Keratinocyte (primary cell): ENCODE measurements around the gene SHLD2. TPM values are rescaled to one million over a fixed set of nuclear protein-coding genes. Genes with fewer than 3 reads are reported as not detected.
A peak's percentile ranks its signal among the peaks of the same experiment; 100 is the strongest.
"Not testable (repeated sequence)": the region's sequence is repeated elsewhere in the genome, so short reads cannot be mapped to it uniquely, and the experiment has no call there.

ENCODE experiments used
- DNase-seq: peaks from one replicate; pipeline ENCODE4 v3.0.0-alpha.2; 2011; ENCODE audit warnings: low read depth, missing footprints, low spot score
- FAIRE-seq: peaks from 2 replicates; lab custom pipeline; 2011; peaks lifted over from hg19 to GRCh38; lab: Jason Lieb, UNC
- H2AFZ ChIP-seq: 2 replicates; pipeline ENCODE4 v1.6.0; 2012; ENCODE audit warnings: low read length, control low read depth, inconsistent platforms; ENCODE audit not compliant: control insufficient read depth
- H3K27ac ChIP-seq: 2 replicates; pipeline ENCODE4 v1.5.1; 2011; ENCODE audit warnings: low read length; ENCODE audit not compliant: control insufficient read depth, insufficient read depth
- H3K27me3 ChIP-seq: 3 replicates; pipeline ENCODE4 v1.6.0; 2011; ENCODE audit warnings: low read length; ENCODE audit not compliant: control insufficient read depth, insufficient read depth; ENCODE audit errors: extremely low read depth
- H3K36me3 ChIP-seq, 2 experiments: 2 replicates in 1 of 2; 3 replicates in 1 of 2; pipeline ENCODE4 v1.5.1; 2011; ENCODE audit warnings: low read length in 2 of 2, mild to moderate bottlenecking in 1 of 2; ENCODE audit not compliant: control insufficient read depth in 2 of 2, insufficient read depth in 2 of 2; ENCODE audit errors: extremely low read depth in 1 of 2
- H3K4me1 ChIP-seq: 3 replicates; pipeline ENCODE4 v1.5.1; 2011; ENCODE audit warnings: low read length; ENCODE audit not compliant: control insufficient read depth, insufficient read depth; ENCODE audit errors: extremely low read depth
- H3K4me2 ChIP-seq: 3 replicates; pipeline ENCODE4 v1.6.0; 2011; ENCODE audit warnings: low read depth, low read length; ENCODE audit not compliant: control insufficient read depth, insufficient read depth; ENCODE audit errors: extremely low read depth
- H3K4me3 ChIP-seq, 3 experiments: fragments of 200-600 bp in 1 of 3; sonication (generic) in 1 of 3; 2 replicates in 2 of 3; 3 replicates in 1 of 3; pipeline ENCODE4 v1.5.1; 2011 to 2016; ENCODE audit warnings: low read length in 3 of 3, mild to moderate bottlenecking in 3 of 3, control low read depth in 2 of 3, inconsistent platforms in 1 of 3, low read depth in 1 of 3, mixed read lengths in 1 of 3, mixed run types in 1 of 3, moderate library complexity in 1 of 3; ENCODE audit not compliant: control insufficient read depth in 2 of 3, insufficient read depth in 2 of 3; ENCODE audit errors: extremely low read depth in 1 of 3
- H3K79me2 ChIP-seq: 2 replicates; pipeline ENCODE4 v1.6.0; 2012; ENCODE audit warnings: low read length; ENCODE audit not compliant: control insufficient read depth, insufficient read depth
- H3K9ac ChIP-seq: 3 replicates; pipeline ENCODE4 v1.6.0; 2011; ENCODE audit warnings: low read length; ENCODE audit not compliant: control insufficient read depth, insufficient read depth; ENCODE audit errors: extremely low read depth
- H3K9me1 ChIP-seq: 3 replicates; pipeline ENCODE4 v1.6.0; 2011; ENCODE audit warnings: low read length; ENCODE audit not compliant: control insufficient read depth, insufficient read depth; ENCODE audit errors: extremely low read depth
- H3K9me3 ChIP-seq: 2 replicates; pipeline ENCODE4 v1.5.1; 2012; ENCODE audit warnings: low read depth, low read length; ENCODE audit not compliant: control insufficient read depth
- H4K20me1 ChIP-seq: 3 replicates; pipeline ENCODE4 v1.6.0; 2011; ENCODE audit warnings: low read length; ENCODE audit not compliant: control insufficient read depth, insufficient read depth; ENCODE audit errors: extremely low read depth
- dilution Hi-C: fragments of 300-500 bp; cut with MboI; formaldehyde crosslinking; loops from one replicate; pipeline ENCODE4 v1.7.0; 2020; ENCODE audit warnings: low sequenced_read_pairs; ENCODE audit not compliant: extremely low pct_ligation_motif_present
- polyA plus RNA-seq, 5 experiments: library from polyadenylated mRNA; depleted of rRNA in 3 of 5; stranded (reverse) in 3 of 5; stranded (forward) in 1 of 5; unstranded in 1 of 5; fragments of >200 nt; gene quantifications; 1 replicate in 1 of 5; 2 replicates in 3 of 5; 3 replicates in 1 of 5; pipeline versions ENCODE4 v1.2.1 to v1.2.3, GENCODE V29; 2011 to 2012; ENCODE audit warnings: missing spikeins in 2 of 5, low read depth in 1 of 5, low replicate concordance in 1 of 5

The SHLD2 gene
- polyA plus RNA-seq, 1 donor (not counting 4 experiments of a cell fraction or from before 2014, with no cell fraction given): 15.8 TPM

DNA sequence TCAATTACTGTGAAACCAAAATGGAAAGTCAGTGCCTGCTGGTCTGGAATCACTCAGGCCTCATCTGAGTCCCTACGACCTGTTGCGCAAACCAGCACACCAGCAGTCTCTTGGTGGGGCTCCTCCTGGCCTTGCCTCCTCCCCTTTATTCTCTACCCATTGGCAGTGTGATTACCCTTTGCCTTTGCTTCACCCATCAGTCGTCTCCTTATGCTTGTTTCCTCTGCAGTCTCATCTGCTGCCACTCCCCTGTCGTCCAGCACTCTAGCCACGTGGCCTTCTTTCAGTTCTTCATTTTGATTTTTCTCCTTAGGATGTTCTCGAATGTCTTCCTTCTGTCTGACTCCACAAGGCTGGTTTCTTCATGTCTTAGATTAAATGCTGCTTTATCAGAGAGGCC is 89.4 kb downstream of the SHLD2 start:
- H2AFZ ChIP-seq, H3K4me2 ChIP-seq, H3K36me3 ChIP-seq, H3K27ac ChIP-seq, DNase-seq, H3K9me1 ChIP-seq, H3K79me2 ChIP-seq, FAIRE-seq, H3K4me1 ChIP-seq, H3K9ac ChIP-seq, H3K27me3 ChIP-seq, H3K9me3 ChIP-seq, dilution Hi-C loops, H4K20me1 ChIP-seq, H3K4me3 ChIP-seq: not testable (repeated sequence)

DNA sequence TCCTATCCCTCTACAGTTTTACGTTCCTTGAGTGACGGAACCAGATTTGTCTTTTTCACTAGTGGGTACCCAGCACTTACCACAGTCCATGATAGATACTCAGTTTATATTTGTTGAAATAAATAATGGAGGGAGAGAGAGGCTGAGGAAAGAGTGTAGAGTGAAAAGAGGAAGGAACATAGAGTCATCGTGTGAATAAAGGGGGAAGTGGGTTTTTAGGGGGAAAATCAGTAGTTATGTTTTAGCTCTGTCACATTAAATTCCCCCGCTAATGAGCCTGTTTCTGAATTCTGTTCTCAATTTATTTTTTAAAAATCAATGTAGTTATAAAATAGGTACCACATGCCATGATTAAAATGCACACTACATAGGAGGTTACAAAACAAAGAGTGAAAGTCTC is 91.0 kb downstream of the SHLD2 start:
- FAIRE-seq, H3K9me1 ChIP-seq, H3K27ac ChIP-seq, H4K20me1 ChIP-seq, H3K4me2 ChIP-seq, DNase-seq, dilution Hi-C loops, H3K4me3 ChIP-seq, H3K9me3 ChIP-seq, H2AFZ ChIP-seq, H3K27me3 ChIP-seq, H3K4me1 ChIP-seq, H3K9ac ChIP-seq, H3K36me3 ChIP-seq, H3K79me2 ChIP-seq: not testable (repeated sequence)

DNA sequence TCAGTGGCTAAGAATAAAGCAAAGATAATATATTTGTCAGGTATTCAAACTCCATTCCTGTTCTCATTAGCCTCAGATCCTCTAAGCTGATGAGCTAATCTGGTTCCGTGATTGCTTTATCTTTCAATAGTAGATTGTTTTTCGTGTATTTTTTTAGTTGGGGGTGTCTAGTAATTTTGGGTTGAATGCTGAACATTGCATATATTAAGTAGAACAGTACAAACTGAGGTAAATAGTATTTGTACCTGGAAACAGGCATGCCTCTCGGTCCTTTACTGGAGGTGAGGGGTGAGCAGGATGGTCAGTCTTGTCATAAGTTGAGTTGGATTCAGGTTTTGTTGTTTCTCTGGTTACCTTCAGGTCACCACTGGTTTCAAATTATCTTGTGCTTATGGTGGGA is 92.6 kb downstream of the SHLD2 start:
- H3K4me1 ChIP-seq, H4K20me1 ChIP-seq, H3K9ac ChIP-seq, H3K4me2 ChIP-seq, H3K9me1 ChIP-seq, H3K36me3 ChIP-seq, H3K27me3 ChIP-seq, H3K79me2 ChIP-seq, H3K4me3 ChIP-seq, H2AFZ ChIP-seq, H3K9me3 ChIP-seq, H3K27ac ChIP-seq, FAIRE-seq, DNase-seq, dilution Hi-C loops: not testable (repeated sequence)

DNA sequence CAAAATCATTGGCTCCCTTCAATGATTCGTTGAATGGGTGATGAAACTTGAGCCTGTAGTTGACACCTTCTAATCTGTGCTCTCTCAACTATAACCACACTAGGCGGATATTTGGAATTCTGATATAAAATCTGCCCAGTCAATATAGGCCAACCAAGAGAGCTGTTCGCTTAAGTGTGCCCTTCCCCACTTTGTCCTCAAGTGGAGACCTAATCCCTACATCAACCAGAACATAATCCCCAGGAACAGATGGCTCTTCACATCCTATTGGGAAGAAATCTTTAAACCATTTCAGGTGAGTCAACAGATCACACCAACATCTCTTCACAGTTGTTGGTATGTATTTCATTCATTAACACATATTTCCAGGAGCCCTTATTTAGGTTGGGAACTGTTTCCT is 96.8 kb downstream of the SHLD2 start:
- H3K4me3 ChIP-seq, H3K9me1 ChIP-seq, H3K27me3 ChIP-seq, H3K36me3 ChIP-seq, H2AFZ ChIP-seq, H3K27ac ChIP-seq, H3K9ac ChIP-seq, H3K9me3 ChIP-seq, H3K4me2 ChIP-seq, dilution Hi-C loops, H3K79me2 ChIP-seq, DNase-seq, FAIRE-seq, H3K4me1 ChIP-seq, H4K20me1 ChIP-seq: not testable (repeated sequence)

DNA sequence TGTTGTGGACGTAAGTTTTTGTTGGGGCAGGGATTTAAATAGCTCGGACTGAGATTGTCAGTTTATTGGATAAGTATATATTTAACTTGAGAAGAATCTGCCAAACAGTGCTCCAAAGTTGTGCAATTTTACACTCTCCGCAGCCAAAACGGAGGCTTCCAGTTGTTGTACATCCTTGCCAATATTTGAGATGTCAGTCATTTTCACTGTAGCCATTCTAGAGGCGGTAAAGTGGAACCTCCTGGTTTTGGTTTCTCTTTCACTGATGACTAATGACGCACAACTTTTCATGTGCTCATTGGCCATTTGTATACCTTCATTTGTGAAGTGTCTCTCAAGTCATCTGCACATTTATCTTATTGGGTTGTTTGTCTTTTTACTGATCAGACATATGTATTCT is 105.9 kb downstream of the SHLD2 start:
- H3K36me3 ChIP-seq, H4K20me1 ChIP-seq, H3K9ac ChIP-seq, H3K79me2 ChIP-seq, DNase-seq, H3K4me1 ChIP-seq, dilution Hi-C loops, H3K27me3 ChIP-seq, H3K9me1 ChIP-seq, H3K9me3 ChIP-seq: not testable (repeated sequence)
- H3K4me2 ChIP-seq: peak overlapping the region; percentile 75
- peak overlapping the region; percentile 40 for H3K27ac ChIP-seq
- H2AFZ ChIP-seq: peak overlapping the region; percentile 56
- FAIRE-seq: peak; percentile 87
- H3K4me3 ChIP-seq: peak overlapping the region in 2 of 3 experiments; percentile 51 to 54
